Ishikawa (cell line): Measurements from ENCODE around the gene PIM3.

ENCODE experiments used
- EP300 ChIP-seq: IDR thresholded peaks from 2 replicates; pipeline ENCODE4 v1.6.1; 2012; ENCODE audit warnings: borderline replicate concordance
- RAD21 ChIP-seq: IDR thresholded peaks from 2 replicates; pipeline ENCODE4 v1.6.1; 2012; ENCODE audit warnings: low read depth
- REST ChIP-seq: IDR thresholded peaks from 2 replicates; pipeline ENCODE4 v1.6.1; 2012; ENCODE audit warnings: low read depth, mild to moderate bottlenecking

DNA sequence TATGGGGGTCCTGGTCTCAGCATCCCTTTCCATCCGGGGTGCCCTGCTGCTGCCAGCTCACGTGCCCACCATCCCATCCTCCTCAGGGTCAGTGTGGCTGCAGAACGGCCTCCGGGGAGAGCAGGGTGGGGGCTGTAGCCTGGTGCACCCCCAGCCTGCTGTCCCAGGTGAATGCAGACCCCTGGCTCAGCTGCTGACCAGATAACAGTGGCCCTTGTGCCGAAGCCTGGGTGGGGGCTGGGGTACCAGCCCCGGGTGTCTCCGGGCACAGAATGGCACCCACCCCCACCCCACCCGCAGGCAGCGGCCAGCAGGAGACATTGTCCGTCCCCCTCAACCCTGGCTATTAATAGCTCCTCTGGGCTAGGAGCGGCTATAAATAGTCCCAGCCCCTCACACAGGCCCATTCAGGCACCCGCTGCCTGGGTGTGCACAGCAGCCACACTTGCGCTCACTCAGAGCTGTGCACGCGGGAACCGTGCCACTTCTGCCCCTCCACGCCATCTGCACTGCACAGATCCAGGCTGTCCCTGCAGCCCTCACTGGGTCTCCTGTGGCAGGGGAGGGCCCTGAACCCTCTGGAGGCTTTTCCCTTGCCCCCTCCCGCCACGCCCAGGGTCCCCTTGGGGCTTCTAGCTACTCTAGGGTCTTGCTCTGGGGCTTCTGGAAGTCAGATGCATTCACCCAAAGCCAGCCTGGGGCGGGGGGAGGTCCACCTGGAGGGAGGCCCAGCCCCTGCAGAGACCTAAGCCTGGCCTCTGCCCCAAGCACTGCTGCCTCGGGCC, 23.4 kb upstream of the PIM3 start:
- TF ChIP-seq RAD21: no peak
- no peak for TF ChIP-seq REST
- TF ChIP-seq EP300: no peak
